SU-DHL-6 (cell line): ENCODE data around the gene ESYT2.

ENCODE experiments used
- H2AFZ ChIP-seq: fragments of 200-600 bp; sonication (generic); 2 replicates; pipeline ENCODE4 v1.6.1; 2014; ENCODE audit warnings: low read depth, mild to moderate bottlenecking, moderate library complexity, mixed read lengths, antibody characterized with exemption, low read length; ENCODE audit not compliant: severe bottlenecking
- H3F3A ChIP-seq: fragments of 200-600 bp; shearing (Covaris generic); 2 replicates; pipeline ENCODE4 v1.6.0; 2016; ENCODE audit warnings: antibody characterized with exemption, mild to moderate bottlenecking; ENCODE audit not compliant: insufficient read depth
- H3K27ac ChIP-seq: fragments of 200-600 bp; sonication (generic); 2 replicates; pipeline ENCODE4 v1.5.1; 2016; ENCODE audit warnings: low read depth, mild to moderate bottlenecking, low read length, moderate library complexity, mixed read lengths
- H3K27me3 ChIP-seq: fragments of 200-600 bp; sonication (generic), shearing (Covaris generic); 2 replicates; pipeline ENCODE4 v1.6.0; 2014; ENCODE audit warnings: mild to moderate bottlenecking, low read length
- H3K36me3 ChIP-seq: fragments of 200-600 bp; sonication (generic); 2 replicates; pipeline ENCODE4 v1.6.1; 2014; ENCODE audit warnings: mild to moderate bottlenecking, low read length, mixed read lengths
- H3K4me2 ChIP-seq: fragments of 300-600, 200-600 bp; shearing (Covaris generic), sonication (generic); 2 replicates; pipeline ENCODE4 v1.6.0; 2014; ENCODE audit warnings: low read length, low read depth, mild to moderate bottlenecking; ENCODE audit not compliant: poor library complexity, severe bottlenecking
- H3K4me3 ChIP-seq: fragments of 200-600 bp; sonication (generic); 2 replicates; pipeline ENCODE4 v1.5.1; 2014; ENCODE audit warnings: antibody characterized with exemption, low read length, mild to moderate bottlenecking, mixed read lengths; ENCODE audit not compliant: insufficient read depth, poor library complexity, severe bottlenecking
- H3K79me2 ChIP-seq: fragments of 200-600 bp; sonication (generic); 2 replicates; pipeline ENCODE4 v1.6.1; 2014; ENCODE audit warnings: mild to moderate bottlenecking, low read length, moderate library complexity; ENCODE audit not compliant: insufficient read depth
- H3K9ac ChIP-seq: fragments of 200-600 bp; sonication (generic); 2 replicates; pipeline ENCODE4 v1.7.0; 2014; ENCODE audit warnings: mild to moderate bottlenecking, low read length
- H3K9me2 ChIP-seq: fragments of 200-600 bp; sonication (generic); replicated peaks from 2 replicates; pipeline ENCODE4 v1.6.1; 2014; ENCODE audit warnings: low read length; ENCODE audit not compliant: insufficient read depth
- H3K9me3 ChIP-seq: fragments of 200-600 bp; sonication (generic); 2 replicates; pipeline ENCODE4 v1.6.1; 2014; ENCODE audit warnings: low read length, mixed read lengths; ENCODE audit not compliant: insufficient read depth
- H4K20me1 ChIP-seq: fragments of 200-600 bp; sonication (generic); 2 replicates; pipeline ENCODE4 v1.6.1; 2014; ENCODE audit warnings: low read depth, mild to moderate bottlenecking, antibody characterized with exemption, low read length, moderate library complexity, mixed read lengths
- EZH2phosphoT487 ChIP-seq: fragments of 200-600 bp; sonication (generic), shearing (Covaris generic); conservative IDR thresholded peaks from 2 replicates; pipeline ENCODE4 v1.6.1; 2018; ENCODE audit warnings: mild to moderate bottlenecking, antibody characterized with exemption, low read length, moderate library complexity, mixed read lengths
- TF ChIP-seq, protein P1 (sequence below): fragments of 200-600 bp; sonication (generic); IDR thresholded peaks from one replicate; pipeline ENCODE4 v1.5.1; 2017; ENCODE audit warnings: antibody characterized with exemption, mild to moderate bottlenecking, low read length, moderate library complexity; ENCODE audit not compliant: insufficient read depth, poor library complexity, severe bottlenecking

Gene ESYT2

GRCh38 chr7:158819571-158820203 lies 9.6 kb downstream of the ESYT2 start:
- Histone ChIP-seq H3K9me2 (no peaks in the 10 kb centered on the region), H3K4me2 (no peak overlapping the region), H2AFZ (no peak overlapping the region), H3K27me3 (no peaks in the 10 kb centered on the region), H3K36me3 (no peaks in the 10 kb centered on the region), H3K79me2 (peaks cover 48% of the 10 kb centered on the region; the same call in 1 of the 2 replicates), H3K9me3 (no peaks in the 10 kb centered on the region), H3K4me3 (no peak overlapping the region), H3K27ac (no peak overlapping the region), H3K9ac (no peak overlapping the region), H3F3A (no peaks in the 10 kb centered on the region), H4K20me1 (peaks cover 19% of the 10 kb centered on the region)
- TF ChIP-seq, protein P1, sequence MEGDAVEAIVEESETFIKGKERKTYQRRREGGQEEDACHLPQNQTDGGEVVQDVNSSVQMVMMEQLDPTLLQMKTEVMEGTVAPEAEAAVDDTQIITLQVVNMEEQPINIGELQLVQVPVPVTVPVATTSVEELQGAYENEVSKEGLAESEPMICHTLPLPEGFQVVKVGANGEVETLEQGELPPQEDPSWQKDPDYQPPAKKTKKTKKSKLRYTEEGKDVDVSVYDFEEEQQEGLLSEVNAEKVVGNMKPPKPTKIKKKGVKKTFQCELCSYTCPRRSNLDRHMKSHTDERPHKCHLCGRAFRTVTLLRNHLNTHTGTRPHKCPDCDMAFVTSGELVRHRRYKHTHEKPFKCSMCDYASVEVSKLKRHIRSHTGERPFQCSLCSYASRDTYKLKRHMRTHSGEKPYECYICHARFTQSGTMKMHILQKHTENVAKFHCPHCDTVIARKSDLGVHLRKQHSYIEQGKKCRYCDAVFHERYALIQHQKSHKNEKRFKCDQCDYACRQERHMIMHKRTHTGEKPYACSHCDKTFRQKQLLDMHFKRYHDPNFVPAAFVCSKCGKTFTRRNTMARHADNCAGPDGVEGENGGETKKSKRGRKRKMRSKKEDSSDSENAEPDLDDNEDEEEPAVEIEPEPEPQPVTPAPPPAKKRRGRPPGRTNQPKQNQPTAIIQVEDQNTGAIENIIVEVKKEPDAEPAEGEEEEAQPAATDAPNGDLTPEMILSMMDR, result no peak
- TF ChIP-seq EZH2phosphoT487, result no peak

DNA sequence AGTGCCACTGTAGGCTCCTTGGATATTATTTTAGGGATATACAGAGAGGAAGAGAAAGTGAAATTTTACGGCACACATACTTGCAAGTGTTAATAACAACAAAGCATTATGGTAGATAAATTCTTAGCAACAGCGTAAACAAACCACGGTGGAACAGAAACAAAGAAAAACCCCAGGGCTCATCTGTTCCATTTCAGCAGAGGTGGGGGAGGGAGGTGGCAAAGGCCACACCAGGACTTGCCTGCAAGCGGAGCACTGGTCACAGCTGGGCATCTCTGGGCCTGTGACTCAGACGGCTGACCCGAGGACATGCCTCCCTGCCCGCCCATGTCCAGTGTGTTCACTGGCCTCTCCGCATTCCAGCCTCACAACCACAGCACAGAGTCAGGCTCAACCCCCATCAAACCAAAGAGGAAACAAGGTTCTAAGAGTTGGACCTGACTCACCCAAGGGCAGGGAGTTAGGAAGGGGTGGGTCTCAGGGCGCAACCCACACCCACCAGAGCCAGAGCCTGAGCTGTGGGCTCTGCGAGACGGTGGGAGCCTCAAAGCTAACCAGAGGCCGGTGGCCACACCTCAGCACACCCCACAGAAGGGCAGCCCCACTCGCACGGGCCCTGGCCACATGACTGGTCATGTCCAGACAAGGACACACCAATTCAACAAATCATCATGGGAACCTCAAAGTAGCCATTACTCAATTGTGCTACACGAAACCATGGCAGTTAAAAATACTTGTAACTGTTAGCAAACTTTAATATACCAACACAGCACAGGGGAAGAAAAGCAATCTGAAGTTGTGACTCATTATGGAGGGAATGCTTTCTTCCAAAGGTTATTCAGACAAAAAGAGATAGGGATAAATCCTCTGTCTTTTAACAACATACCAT lies 10.7 kb downstream of the ESYT2 start:
- Histone ChIP-seq H3K9me2 (no peaks in the 10 kb centered on the region), H3K27me3 (no peaks in the 10 kb centered on the region), H2AFZ (no peak overlapping the region), H3K9me3 (no peaks in the 10 kb centered on the region), H3K4me2 (no peak overlapping the region), H3K27ac (no peak overlapping the region), H4K20me1 (peaks cover 12% of the 10 kb centered on the region), H3F3A (no peaks in the 10 kb centered on the region), H3K9ac (no peak overlapping the region), H3K4me3 (no peak overlapping the region), H3K36me3 (no peaks in the 10 kb centered on the region), H3K79me2 (peaks cover 39% of the 10 kb centered on the region; the same call in 1 of the 2 replicates)
- TF ChIP-seq, protein P1, result no peak
- no peak for TF ChIP-seq EZH2phosphoT487

DNA sequence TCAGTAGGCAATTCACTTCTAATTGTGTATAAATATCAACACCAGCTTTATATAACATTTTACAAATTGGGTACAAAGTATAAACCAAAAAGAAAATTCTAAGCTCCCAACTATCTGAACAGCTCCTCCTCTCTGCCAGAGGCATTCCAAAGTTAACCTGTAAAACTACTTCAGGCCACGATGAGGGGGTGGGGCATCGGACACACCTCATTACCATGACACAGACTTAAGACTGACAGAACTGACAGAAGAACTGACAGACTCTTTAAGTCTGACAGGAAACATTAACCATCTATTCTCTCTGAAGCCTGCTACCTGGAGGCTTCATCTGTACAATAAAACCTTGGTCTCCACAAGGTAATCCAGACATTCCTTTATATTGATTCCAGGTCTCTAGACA lies 12.3 kb downstream of the ESYT2 start:
- Histone ChIP-seq H3K79me2 (peaks cover 36% of the 10 kb centered on the region; the same call in 1 of the 2 replicates), H3K27me3 (no peaks in the 10 kb centered on the region), H3K9me3 (no peaks in the 10 kb centered on the region), H3K4me2 (no peak overlapping the region), H3K9me2 (no peaks in the 10 kb centered on the region), H3K36me3 (no peaks in the 10 kb centered on the region), H3K27ac (no peak overlapping the region), H2AFZ (no peak overlapping the region), H4K20me1 (peaks cover 12% of the 10 kb centered on the region), H3F3A (no peaks in the 10 kb centered on the region), H3K4me3 (no peak overlapping the region), H3K9ac (no peak overlapping the region)
- TF ChIP-seq, protein P1, result no peak
- TF ChIP-seq EZH2phosphoT487, result no peak
